Iris pigment epithelial cell (primary cell): Measurements from ENCODE around the gene IFNL1.
"Not testable (repeated sequence)": the region's sequence is repeated elsewhere in the genome, so short reads cannot be mapped to it uniquely, and the experiment has no call there.

Experiments
- DNase-seq: peaks from one replicate; pipeline ENCODE4 v3.0.0-alpha.2; 2011; ENCODE audit warnings: low read depth

The IFNL1 gene

GRCh38 chr19:39332293-39332692 is 36.1 kb downstream of the IFNL1 start:
- no peak for DNase-seq

GRCh38 chr19:39332738-39333137 is 36.5 kb downstream of the IFNL1 start:
- not testable (repeated sequence) for DNase-seq

- DNase-seq = no peak
Observed at GRCh38 chr19:39333507-39333906, 37.3 kb downstream of the IFNL1 start.

GRCh38 chr19:39334444-39334976 is 38.3 kb downstream of the IFNL1 start:
- no peak for DNase-seq

GRCh38 chr19:39335168-39335548 is 39.0 kb downstream of the IFNL1 start:
- DNase-seq = no peak

- no peak for DNase-seq
Observed at GRCh38 chr19:39336483-39336882, 40.3 kb downstream of the IFNL1 start.

GRCh38 chr19:39339674-39340073 is 43.5 kb downstream of the IFNL1 start:
- DNase-seq = no peak

GRCh38 chr19:39340156-39340555 is 43.9 kb downstream of the IFNL1 start:
- not testable (repeated sequence) for DNase-seq

GRCh38 chr19:39341129-39341718 is 45.0 kb downstream of the IFNL1 start:
- DNase-seq = peak; percentile 29

GRCh38 chr19:39341719-39342604 is 45.8 kb downstream of the IFNL1 start, which contains the start of gene SAMD4B:
TSS of gene SAMD4B (plus strand) at chr19:39342421. CDS start at chr19:39356894, 14,473 bp downstream.
- DNase-seq = peak; percentile 98

GRCh38 chr19:39342647-39343305 is 46.6 kb downstream of the IFNL1 start:
- DNase-seq = peak; percentile 25

GRCh38 chr19:39345956-39346355 is 49.7 kb downstream of the IFNL1 start:
- no peak for DNase-seq

- peak; percentile 60 for DNase-seq
Observed at GRCh38 chr19:39347332-39348164, 51.3 kb downstream of the IFNL1 start.
